Spleen (tissue), 11 donors: ENCODE measurements around the gene TOP3B. TPM values are rescaled to one million over a fixed set of nuclear protein-coding genes. Genes with fewer than 3 reads are reported as not detected.

Experiments used
- DNase-seq: peaks from one replicate; pipeline ENCODE4 v3.0.0-alpha.2; 2020
- H3K27ac ChIP-seq, 8 donors: fragments of 200-600 bp; sonication (generic) in 7 of 8; 1 replicate in 4 of 8; 2 replicates in 4 of 8; pipeline versions ENCODE4 v1.5.0 to v1.8.0; 2016 to 2021; ENCODE audit warnings: inconsistent platforms in 4 of 8, mild to moderate bottlenecking in 4 of 8, moderate library complexity in 1 of 8
- H3K27me3 ChIP-seq, 7 donors: fragments of 200-600 bp; sonication (generic) in 6 of 7; replicated peaks in 1 of 7; 1 replicate in 4 of 7; 2 replicates in 3 of 7; pipeline versions ENCODE4 v1.5.0 to v1.8.0; 2016 to 2021; ENCODE audit warnings: inconsistent platforms in 3 of 7, mild to moderate bottlenecking in 1 of 7
- H3K36me3 ChIP-seq, 6 donors: fragments of 200-600 bp; sonication (generic) in 5 of 6; 1 replicate in 4 of 6; 2 replicates in 2 of 6; pipeline versions ENCODE4 v1.5.0 to v1.8.0; 2016 to 2021; ENCODE audit warnings: inconsistent platforms in 2 of 6
- H3K4me1 ChIP-seq, 6 donors: fragments of 200-600 bp; sonication (generic) in 5 of 6; 1 replicate in 3 of 6; 2 replicates in 3 of 6; pipeline versions ENCODE4 v1.5.0 to v1.8.0; 2016 to 2021; ENCODE audit warnings: inconsistent platforms in 3 of 6
- H3K4me3 ChIP-seq, 8 donors: fragments of 200-600 bp; sonication (generic) in 7 of 8; 1 replicate in 4 of 8; 2 replicates in 4 of 8; pipeline versions ENCODE4 v1.5.0 to v1.8.0; 2016 to 2021; ENCODE audit warnings: inconsistent platforms in 4 of 8, mild to moderate bottlenecking in 4 of 8, moderate library complexity in 2 of 8
- H3K9me3 ChIP-seq, 8 donors: fragments of 200-600 bp; sonication (generic) in 7 of 8; 1 replicate in 4 of 8; 2 replicates in 4 of 8; pipeline versions ENCODE4 v1.5.0 to v1.8.0; 2016 to 2021; ENCODE audit warnings: inconsistent platforms in 4 of 8
- CTCF ChIP-seq, 11 experiments: fragments of 200-600 bp in 7 of 11; fragments of 450-650 bp in 4 of 11; sonication (generic) in 4 of 11; IDR thresholded peaks in 8 of 11; conservative IDR thresholded peaks in 3 of 11; 1 replicate in 7 of 11; 2 replicates in 4 of 11; pipeline versions ENCODE4 v1.4.0 to v1.8.0; 2016 to 2021; ENCODE audit warnings: antibody characterized with exemption in 11 of 11, inconsistent platforms in 4 of 11, mild to moderate bottlenecking in 1 of 11
- POLR2A ChIP-seq, 3 donors: fragments of 450-650 bp; IDR thresholded peaks; one replicate each; pipeline ENCODE4 v1.5.1; 2017; ENCODE audit warnings: antibody characterized with exemption in 3 of 3, mild to moderate bottlenecking in 1 of 3
- POLR2AphosphoS5 ChIP-seq, 3 donors: sonication (generic); formaldehyde crosslinking; IDR thresholded peaks; one replicate each; pipeline ENCODE4 v1.5.1; 2017; ENCODE audit warnings: antibody characterized with exemption in 3 of 3
- WGBS, 5 donors: extraction: QIAGEN DNeasy Blood & Tissue Kit in 3 of 5; methylation state at CpG; one replicate each; pipeline versions ENCODE4 v1.1.5 to v1.1.7; 2013 to 2018; 5-methylcytosine and 5-hydroxymethylcytosine counted together
- intact Hi-C: fragments of 100-400 bp; cut with DNase I; formaldehyde crosslinking; loops from one replicate; pipeline ENCODE4 v1.15.0; 2023; ENCODE audit warnings: low total_unique reads
- polyA plus RNA-seq, 3 donors: library from polyadenylated mRNA; stranded (reverse); fragments of 200-250 nt; gene quantifications; one replicate each; pipeline ENCODE4 v1.2.1, GENCODE V29; 2013
- total RNA-seq, 7 donors: library from RNA; depleted of rRNA in 3 of 7; stranded (reverse); fragments of >200 nt in 3 of 7; fragmentation: NEBNext Ultra II Directional in 4 of 7; extraction: Animal tissue kit (Norgen Biotek cat#: 25700) in 4 of 7; gene quantifications; one replicate each; pipeline versions ENCODE4 v1.1.0 to v1.2.1, GENCODE V29; 2016 to 2021
- donor health status: healthy with polysubstance abuse.
- donor health status: DM: no; HTN: no; CAD: no; lungs with moderate emphysema.
- donor health status: DM: no; HTN: no; CAD: no.
- donor health status: Bipolar disorder and iron deficiency.
- donor health status: healthy.
- donor health status: DM: no; HTN: no; CAD: no.
- donor health status: DM: yes; HTN: yes; CAD: no.

The TOP3B gene
- total and polyA plus RNA-seq, 10 donors: 12.6 to 66.4 (median 46.7) TPM

GRCh38 chr22:21921184-21921721 lies 61.3 kb downstream of the TOP3B start:
- Histone ChIP-seq H3K4me3 (no peak overlapping the region), H3K9me3 (no peaks in the 10 kb centered on the region), H3K4me1 (peaks cover 0 to 18% (median 5%) of the 10 kb centered on the region in 6 donors), H3K27ac (peak overlapping the region in 1 of 8 donors; percentile 30), H3K27me3 (no peaks in the 10 kb centered on the region), H3K36me3 (peaks cover 0 to 78% (median 33%) of the 10 kb centered on the region in 6 donors)
- DNase-seq: no peak
- TF ChIP-seq CTCF (IDR thresholded peaks at IDR 0.05 in 8 of 11, conservative IDR thresholded peaks at IDR 0.05 in 3 of 11): no peak
- TF ChIP-seq POLR2AphosphoS5 (IDR thresholded peaks at IDR 0.05): peak in 2 of 3 donors; percentile 10 to 47
- 78 to 91% (median 86%) methylated on average over 8 to 13 of the region's 13 CpGs for WGBS, 5 donors
- intact Hi-C loops: no loop called here

- WGBS, 5 donors: 83 to 93% (median 88%) methylated on average over 15 to 16 of the region's 16 CpGs
- Histone ChIP-seq H3K4me1 (peaks cover 0 to 18% (median 5%) of the 10 kb centered on the region in 6 donors), H3K27me3 (no peaks in the 10 kb centered on the region), H3K36me3 (peaks cover 0 to 71% (median 32%) of the 10 kb centered on the region in 6 donors), H3K9me3 (no peaks in the 10 kb centered on the region), H3K4me3 (no peak overlapping the region), H3K27ac (no peak overlapping the region)
- intact Hi-C loops: no loop called here
- DNase-seq: no peak
- TF ChIP-seq POLR2AphosphoS5 (IDR thresholded peaks at IDR 0.05) (peak in 1 of 3 donors; percentile 42), POLR2A (IDR thresholded peaks at IDR 0.05) (no peak), CTCF (IDR thresholded peaks at IDR 0.05 in 8 of 11, conservative IDR thresholded peaks at IDR 0.05 in 3 of 11) (no peak)
These were observed 62.0 kb downstream of the TOP3B start for GRCh38 chr22:21920341-21921183.

GRCh38 chr22:21919526-21920307 lies 62.9 kb downstream of the TOP3B start:
- Histone ChIP-seq H3K27me3 (no peaks in the 10 kb centered on the region), H3K36me3 (peaks cover 0 to 62% (median 30%) of the 10 kb centered on the region in 6 donors), H3K9me3 (no peaks in the 10 kb centered on the region), H3K4me3 (no peak overlapping the region), H3K4me1 (peaks cover 0 to 18% (median 5%) of the 10 kb centered on the region in 6 donors), H3K27ac (no peak overlapping the region)
- 89 to 93% (median 89%) methylated on average over 20 of the region's 20 CpGs for WGBS, 5 donors
- DNase-seq: no peak
- no peak for TF ChIP-seq CTCF (IDR thresholded peaks at IDR 0.05 in 8 of 11, conservative IDR thresholded peaks at IDR 0.05 in 3 of 11)
- no peak for TF ChIP-seq POLR2A (IDR thresholded peaks at IDR 0.05)
- no peak for TF ChIP-seq POLR2AphosphoS5 (IDR thresholded peaks at IDR 0.05)
- intact Hi-C loops: no loop called here
